ENCODE data around the gene NOP56. TPM values are rescaled to one million over a fixed set of nuclear protein-coding genes. Genes with fewer than 3 reads are reported as not detected.

The NOP56 gene
- total RNA-seq, 1 donor from 2014 or later, result 144 TPM

DNA sequence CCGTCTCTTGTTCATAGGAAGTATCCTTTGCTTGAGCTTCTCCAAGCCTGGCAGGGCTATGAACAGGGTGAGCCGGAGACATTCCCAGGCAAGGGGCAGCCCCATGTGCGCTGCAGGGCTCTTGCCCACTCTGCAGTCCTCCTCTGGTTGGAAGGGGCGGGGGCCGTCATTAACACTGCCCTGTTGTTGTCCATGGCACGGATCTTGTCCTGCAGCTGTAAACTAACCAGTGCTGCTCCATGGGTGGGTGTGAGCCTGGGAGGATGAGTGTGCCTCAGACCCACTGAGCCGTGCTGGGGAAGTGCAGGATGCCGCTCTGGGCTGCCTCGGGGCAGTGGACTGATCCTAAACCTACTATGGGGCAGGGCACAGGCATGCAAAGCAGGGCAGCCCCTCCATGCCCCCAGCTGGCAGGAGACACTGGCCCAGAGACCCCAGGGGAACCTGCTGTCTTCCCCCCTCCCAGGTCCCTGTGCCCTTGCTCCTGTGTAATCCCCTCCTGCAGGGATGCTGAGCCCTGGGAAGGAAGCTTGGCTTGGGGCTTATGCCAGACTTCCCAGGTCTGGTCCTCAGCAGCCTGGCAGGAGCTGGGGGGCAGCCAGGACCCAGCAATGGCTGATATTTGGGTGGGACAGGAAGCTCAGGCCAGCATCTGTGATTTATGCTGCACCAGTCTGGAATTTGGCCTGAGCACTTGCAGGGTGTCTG is 48.6 kb downstream of the NOP56 start:
- Mint-ChIP-seq H3K9me3 (ENCODE audit: unreplicated experiment) (no peaks in the 10 kb centered on the region), H3K4me1 (ENCODE audit: unreplicated experiment) (peaks cover 2% of the 10 kb centered on the region), H3K36me3 (ENCODE audit: low read depth, unreplicated experiment) (peaks cover 6% of the 10 kb centered on the region), H3K27me3 (ENCODE audit: unreplicated experiment) (peaks cover 8% of the 10 kb centered on the region), H3K4me3 (ENCODE audit: unreplicated experiment) (no peak overlapping the region), H3K27ac (ENCODE audit: unreplicated experiment) (no peak overlapping the region)
- DNase-seq (ENCODE audit: low spot score), result no peak
- TF ChIP-seq, protein P1, sequence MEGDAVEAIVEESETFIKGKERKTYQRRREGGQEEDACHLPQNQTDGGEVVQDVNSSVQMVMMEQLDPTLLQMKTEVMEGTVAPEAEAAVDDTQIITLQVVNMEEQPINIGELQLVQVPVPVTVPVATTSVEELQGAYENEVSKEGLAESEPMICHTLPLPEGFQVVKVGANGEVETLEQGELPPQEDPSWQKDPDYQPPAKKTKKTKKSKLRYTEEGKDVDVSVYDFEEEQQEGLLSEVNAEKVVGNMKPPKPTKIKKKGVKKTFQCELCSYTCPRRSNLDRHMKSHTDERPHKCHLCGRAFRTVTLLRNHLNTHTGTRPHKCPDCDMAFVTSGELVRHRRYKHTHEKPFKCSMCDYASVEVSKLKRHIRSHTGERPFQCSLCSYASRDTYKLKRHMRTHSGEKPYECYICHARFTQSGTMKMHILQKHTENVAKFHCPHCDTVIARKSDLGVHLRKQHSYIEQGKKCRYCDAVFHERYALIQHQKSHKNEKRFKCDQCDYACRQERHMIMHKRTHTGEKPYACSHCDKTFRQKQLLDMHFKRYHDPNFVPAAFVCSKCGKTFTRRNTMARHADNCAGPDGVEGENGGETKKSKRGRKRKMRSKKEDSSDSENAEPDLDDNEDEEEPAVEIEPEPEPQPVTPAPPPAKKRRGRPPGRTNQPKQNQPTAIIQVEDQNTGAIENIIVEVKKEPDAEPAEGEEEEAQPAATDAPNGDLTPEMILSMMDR (IDR thresholded peaks at IDR 0.05; ENCODE audit: unreplicated experiment), result no peak

DNA sequence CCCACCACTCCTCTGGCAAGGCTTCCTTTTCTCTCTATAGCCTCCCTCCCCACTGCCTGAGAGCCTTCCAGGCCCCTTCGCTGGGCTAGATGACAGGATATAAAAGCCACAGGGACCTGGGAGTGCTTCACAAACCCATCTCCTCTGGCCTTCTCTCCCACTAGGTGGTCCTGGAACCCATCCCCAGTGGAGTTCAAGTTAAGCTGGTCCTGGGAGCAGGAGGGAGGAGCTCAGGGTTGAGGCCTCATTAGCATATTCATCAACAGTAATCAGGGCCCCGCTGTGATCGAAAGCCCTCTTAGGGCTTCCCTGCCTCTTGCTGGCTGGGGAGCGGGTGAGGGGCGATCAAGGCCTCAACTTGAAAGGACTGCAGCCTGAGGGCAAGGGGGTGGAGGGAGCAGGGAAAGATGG is 49.2 kb downstream of the NOP56 start:
- TF ChIP-seq, protein P1 (IDR thresholded peaks at IDR 0.05; ENCODE audit: unreplicated experiment), result no peak
- H3K9me3 Mint-ChIP-seq (ENCODE audit: unreplicated experiment), result no peaks in the 10 kb centered on the region
- peaks cover 6% of the 10 kb centered on the region for H3K36me3 Mint-ChIP-seq (ENCODE audit: low read depth, unreplicated experiment)
- no peak overlapping the region for H3K27ac Mint-ChIP-seq (ENCODE audit: unreplicated experiment)
- peaks cover 8% of the 10 kb centered on the region for H3K27me3 Mint-ChIP-seq (ENCODE audit: unreplicated experiment)
- no peak overlapping the region for H3K4me3 Mint-ChIP-seq (ENCODE audit: unreplicated experiment)
- H3K4me1 Mint-ChIP-seq (ENCODE audit: unreplicated experiment), result peaks cover 3% of the 10 kb centered on the region
- DNase-seq (ENCODE audit: low spot score), result no peak

DNA sequence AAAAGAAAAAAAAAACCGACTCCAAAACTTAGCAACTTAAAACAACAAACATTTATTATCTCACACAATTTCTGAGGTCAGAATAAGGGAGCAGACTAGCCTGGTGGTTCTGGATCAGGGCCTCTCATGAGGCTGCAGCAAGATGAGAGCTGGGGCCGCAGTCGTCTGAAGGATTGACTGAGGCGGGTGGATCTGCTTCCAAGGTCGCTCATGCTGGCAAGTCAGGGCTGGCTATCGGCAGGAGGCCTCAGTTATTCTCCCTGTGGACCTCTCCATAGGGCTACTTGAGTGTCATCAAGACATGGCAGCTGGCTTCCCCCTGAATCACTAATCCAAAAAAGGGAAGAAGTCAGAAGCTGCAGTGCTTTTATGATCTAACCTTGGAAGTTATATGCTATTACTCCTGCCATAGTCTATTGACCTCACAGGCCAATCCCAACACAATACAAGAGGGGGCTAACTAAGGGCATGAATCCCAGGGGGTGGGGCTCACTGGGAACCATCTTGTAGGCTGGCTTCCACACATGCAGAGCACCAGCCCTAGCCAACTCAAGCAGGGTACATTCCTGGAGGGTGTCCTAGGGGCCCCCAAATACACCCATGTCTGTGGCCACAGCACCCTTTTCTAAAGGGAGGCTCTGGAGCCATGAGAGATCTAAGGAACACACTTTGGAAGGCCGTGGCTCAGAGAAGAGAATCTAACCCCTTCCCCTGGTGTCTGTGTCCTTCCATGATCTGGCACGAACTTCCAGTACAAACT is 51.5 kb downstream of the NOP56 start:
- DNase-seq (ENCODE audit: low spot score), result no peak
- Mint-ChIP-seq H3K4me1 (ENCODE audit: unreplicated experiment) (peaks cover 3% of the 10 kb centered on the region), H3K27ac (ENCODE audit: unreplicated experiment) (no peak overlapping the region), H3K4me3 (ENCODE audit: unreplicated experiment) (no peak overlapping the region), H3K27me3 (ENCODE audit: unreplicated experiment) (peaks cover 8% of the 10 kb centered on the region), H3K36me3 (ENCODE audit: low read depth, unreplicated experiment) (peaks cover 6% of the 10 kb centered on the region), H3K9me3 (ENCODE audit: unreplicated experiment) (no peaks in the 10 kb centered on the region)
- TF ChIP-seq, protein P1 (IDR thresholded peaks at IDR 0.05; ENCODE audit: unreplicated experiment), result no peak

DNA sequence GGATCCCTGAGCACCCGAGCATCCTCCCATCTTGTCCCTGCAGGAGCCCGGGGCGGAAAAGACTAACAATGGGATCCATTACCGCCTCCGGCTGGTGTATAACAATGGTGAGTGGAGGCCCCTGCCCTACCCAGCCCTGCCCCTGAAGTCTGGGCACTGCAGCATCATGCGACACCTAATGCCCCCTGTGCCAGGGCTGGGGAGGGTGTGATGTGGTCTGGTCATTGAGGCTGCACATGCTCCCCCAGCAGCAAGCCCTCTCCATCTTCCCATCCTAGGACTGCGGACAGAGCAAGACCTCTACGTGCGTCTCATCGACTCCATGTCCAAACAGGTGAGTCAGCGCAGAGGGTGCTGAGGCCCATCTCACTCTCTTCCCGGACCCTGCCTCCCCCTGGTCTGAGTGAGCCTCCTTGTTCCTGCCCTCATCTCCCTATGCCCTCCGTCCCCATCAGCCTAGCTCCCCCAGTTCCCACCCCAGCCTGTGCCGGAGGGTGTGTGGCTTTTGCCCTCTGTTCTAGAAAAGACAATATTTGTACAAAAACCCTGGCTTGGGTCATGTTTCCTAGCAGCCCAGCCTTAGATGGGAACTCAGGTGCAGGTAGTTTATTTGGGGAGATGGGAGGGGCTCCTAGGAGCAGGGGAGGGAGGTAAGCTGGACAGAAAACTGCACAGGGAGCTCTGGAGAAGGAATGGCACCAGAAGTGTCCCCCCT is 53.7 kb downstream of the NOP56 start:
- Mint-ChIP-seq H3K9me3 (ENCODE audit: unreplicated experiment) (no peaks in the 10 kb centered on the region), H3K4me3 (ENCODE audit: unreplicated experiment) (no peak overlapping the region), H3K4me1 (ENCODE audit: unreplicated experiment) (peaks cover 3% of the 10 kb centered on the region), H3K27me3 (ENCODE audit: unreplicated experiment) (peaks cover 8% of the 10 kb centered on the region), H3K27ac (ENCODE audit: unreplicated experiment) (no peak overlapping the region), H3K36me3 (ENCODE audit: low read depth, unreplicated experiment) (no peaks in the 10 kb centered on the region)
- DNase-seq (ENCODE audit: low spot score), result no peak
- TF ChIP-seq, protein P1 (IDR thresholded peaks at IDR 0.05; ENCODE audit: unreplicated experiment), result no peak

Measured in endothelial cell (in vitro differentiated cells).